PFSK-1 (cell line): ENCODE results near the gene GABPB1.

Source experiments
- FOXP2 ChIP-seq: optimal IDR thresholded peaks from 2 replicates; pipeline ENCODE3; 2011; ENCODE audit warnings: borderline replicate concordance, control low read depth, inconsistent platforms; ENCODE audit not compliant: insufficient read depth; ENCODE audit errors: extremely low read length, extremely low read depth
- POLR2AphosphoS5 ChIP-seq: IDR thresholded peaks from 2 replicates; pipeline ENCODE4 v1.6.1; 2012; ENCODE audit warnings: low read depth, mild to moderate bottlenecking, control low read depth, low read length, moderate library complexity
- SIN3A ChIP-seq: IDR thresholded peaks from 2 replicates; pipeline ENCODE4 v1.6.1; 2012; ENCODE audit warnings: mild to moderate bottlenecking, low read length, moderate library complexity, borderline replicate concordance; ENCODE audit not compliant: insufficient read depth
- TAF1 ChIP-seq: IDR thresholded peaks from 2 replicates; pipeline ENCODE4 v1.6.1; 2012; ENCODE audit warnings: low read length, control low read depth, borderline replicate concordance; ENCODE audit not compliant: insufficient read depth
- TF ChIP-seq, protein P1 (sequence below), 2 experiments: IDR thresholded peaks; 2 replicates each; pipeline versions ENCODE4 v1.6.1 to v1.8.0; 2011 to 2012; ENCODE audit warnings: low read depth in 2 of 2, low read length in 2 of 2, control low read depth in 1 of 2, inconsistent platforms in 1 of 2, mild to moderate bottlenecking in 1 of 2, moderate library complexity in 1 of 2; ENCODE audit not compliant: insufficient read depth in 1 of 2

Gene GABPB1

DNA sequence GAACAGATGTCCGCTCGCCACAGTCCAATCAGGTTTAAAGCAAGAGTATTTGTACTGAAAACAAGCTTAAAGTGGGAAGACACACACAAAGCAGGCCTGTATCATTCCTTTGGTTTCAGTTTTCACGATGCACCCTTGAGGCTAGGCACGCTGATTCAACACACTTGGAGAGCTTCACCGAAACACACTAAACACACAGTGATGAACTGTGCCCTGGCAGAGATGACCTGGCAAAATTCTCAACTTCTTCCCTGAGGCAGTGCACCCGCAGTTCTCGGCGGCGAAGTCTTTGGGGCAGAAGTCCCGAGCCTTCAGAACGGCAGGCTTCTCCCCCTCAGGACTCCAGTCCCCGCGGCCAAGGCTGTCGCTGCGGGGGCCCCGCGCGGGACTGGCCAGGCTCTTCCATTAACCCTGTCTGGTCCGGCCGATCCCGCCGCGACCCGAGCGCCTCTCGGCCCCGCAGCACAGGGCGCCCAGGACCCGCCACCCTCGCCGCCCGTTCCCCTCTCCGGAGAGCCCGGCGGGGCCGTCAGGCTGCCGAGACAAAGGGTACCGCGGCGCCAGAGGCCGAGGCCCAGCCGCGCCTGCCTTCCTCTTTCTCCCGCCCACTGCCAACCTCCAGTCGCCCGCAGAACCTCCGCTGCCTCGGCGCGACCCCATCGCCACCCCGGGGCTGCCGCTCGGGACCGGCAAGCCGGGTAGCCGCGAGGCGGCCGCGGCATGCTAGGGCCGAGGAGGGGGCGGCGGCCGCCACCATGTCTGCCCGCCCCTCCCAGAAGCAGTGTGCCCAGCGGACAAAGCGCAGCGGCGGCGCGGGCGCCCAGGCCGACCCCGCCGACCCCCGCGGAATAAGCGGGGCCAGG is 792 bp downstream of the GABPB1 start:
- TF ChIP-seq SIN3A (0 out of 2 replicates have a peak, but pooled peaks have one; percentile 46), FOXP2 (no peak), POLR2AphosphoS5 (peak; percentile 71; the same call in 1 of the 2 replicates)

DNA sequence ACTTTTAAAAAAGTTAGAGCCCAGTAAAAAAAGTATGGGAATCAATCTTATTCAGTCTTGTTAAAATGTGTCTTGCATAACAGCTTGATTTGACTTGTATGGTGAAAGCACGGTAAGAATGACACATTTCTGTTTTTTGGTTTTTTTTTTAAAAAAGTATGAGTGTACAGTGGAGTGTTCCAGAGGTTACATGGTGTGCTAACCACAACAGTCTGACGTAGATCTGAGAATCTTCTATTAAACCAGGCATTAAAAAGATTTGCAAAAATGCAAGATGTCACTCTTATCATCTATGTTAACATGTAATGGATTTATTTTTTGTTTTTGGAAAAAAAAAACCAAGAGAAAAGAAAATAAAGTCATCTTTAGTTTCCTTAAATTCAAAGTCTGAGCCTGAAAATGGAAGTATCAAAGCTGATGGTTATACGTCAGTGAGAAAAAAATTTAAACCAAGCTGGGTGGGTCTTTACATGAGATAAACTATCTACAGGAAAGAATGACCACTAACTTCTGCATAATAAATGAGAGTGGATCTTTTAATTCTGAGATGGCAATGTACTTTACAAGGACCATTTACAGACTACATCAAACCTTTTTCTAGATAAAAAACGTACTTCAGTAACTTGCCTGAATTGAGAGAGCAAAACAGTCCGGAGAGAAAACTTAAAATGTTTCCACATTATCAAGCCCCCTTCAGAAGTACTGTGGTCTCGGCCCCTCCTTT is 1.6 kb downstream of the GABPB1 start:
- TF ChIP-seq SIN3A (no peak), FOXP2 (no peak), POLR2AphosphoS5 (no peak), TAF1 (no peak)
- TF ChIP-seq, protein P1, sequence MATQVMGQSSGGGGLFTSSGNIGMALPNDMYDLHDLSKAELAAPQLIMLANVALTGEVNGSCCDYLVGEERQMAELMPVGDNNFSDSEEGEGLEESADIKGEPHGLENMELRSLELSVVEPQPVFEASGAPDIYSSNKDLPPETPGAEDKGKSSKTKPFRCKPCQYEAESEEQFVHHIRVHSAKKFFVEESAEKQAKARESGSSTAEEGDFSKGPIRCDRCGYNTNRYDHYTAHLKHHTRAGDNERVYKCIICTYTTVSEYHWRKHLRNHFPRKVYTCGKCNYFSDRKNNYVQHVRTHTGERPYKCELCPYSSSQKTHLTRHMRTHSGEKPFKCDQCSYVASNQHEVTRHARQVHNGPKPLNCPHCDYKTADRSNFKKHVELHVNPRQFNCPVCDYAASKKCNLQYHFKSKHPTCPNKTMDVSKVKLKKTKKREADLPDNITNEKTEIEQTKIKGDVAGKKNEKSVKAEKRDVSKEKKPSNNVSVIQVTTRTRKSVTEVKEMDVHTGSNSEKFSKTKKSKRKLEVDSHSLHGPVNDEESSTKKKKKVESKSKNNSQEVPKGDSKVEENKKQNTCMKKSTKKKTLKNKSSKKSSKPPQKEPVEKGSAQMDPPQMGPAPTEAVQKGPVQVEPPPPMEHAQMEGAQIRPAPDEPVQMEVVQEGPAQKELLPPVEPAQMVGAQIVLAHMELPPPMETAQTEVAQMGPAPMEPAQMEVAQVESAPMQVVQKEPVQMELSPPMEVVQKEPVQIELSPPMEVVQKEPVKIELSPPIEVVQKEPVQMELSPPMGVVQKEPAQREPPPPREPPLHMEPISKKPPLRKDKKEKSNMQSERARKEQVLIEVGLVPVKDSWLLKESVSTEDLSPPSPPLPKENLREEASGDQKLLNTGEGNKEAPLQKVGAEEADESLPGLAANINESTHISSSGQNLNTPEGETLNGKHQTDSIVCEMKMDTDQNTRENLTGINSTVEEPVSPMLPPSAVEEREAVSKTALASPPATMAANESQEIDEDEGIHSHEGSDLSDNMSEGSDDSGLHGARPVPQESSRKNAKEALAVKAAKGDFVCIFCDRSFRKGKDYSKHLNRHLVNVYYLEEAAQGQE (IDR thresholded peaks at IDR 0.05; ENCODE audit: insufficient read depth in 1 of 2, low read depth in 2 of 2, low read length in 2 of 2): no peak

DNA sequence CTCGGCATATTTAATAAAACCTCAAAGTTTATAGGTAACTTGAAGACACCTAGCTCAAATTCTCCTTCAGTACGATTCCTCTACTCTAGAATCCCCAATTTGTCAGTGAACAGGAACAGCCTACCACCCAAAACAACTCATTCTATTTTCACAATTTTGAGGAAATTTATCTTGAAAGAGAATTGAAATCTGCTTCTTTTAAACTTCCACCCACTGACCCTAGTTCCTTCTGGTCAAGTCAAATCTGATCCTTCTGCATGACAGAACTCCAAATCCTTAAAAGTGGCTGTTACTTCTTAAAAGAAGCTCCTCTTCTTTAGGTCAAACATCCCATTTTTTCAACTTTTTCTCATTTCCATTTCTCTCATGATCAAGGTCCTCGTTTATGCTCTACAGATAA is 4.4 kb downstream of the GABPB1 start:
- no peak for TF ChIP-seq POLR2AphosphoS5
- TF ChIP-seq, protein P1 (IDR thresholded peaks at IDR 0.05; ENCODE audit: insufficient read depth in 1 of 2, low read depth in 2 of 2, low read length in 2 of 2): no peak
- TF ChIP-seq FOXP2: no peak
- TF ChIP-seq SIN3A: no peak
- no peak for TF ChIP-seq TAF1

DNA sequence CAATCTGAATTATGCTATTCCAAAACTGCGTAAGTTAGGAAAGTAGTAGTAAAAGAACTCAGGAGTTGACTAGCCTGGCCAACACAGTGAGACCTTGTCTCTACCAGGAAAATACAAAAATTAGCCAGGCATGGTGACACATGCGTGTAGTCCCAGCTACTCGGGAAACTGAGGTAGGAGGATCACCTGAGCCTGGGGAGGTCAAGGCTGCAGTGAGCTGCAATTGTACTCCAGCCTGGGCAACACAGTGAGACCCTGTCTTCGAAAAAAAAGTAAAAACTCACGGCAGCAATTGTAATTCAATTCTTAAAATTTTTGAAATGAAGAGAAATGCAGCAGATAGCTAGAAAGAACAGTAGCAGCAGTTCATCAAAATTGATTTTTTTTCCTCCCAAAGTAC is 9.7 kb downstream of the GABPB1 start:
- TF ChIP-seq POLR2AphosphoS5 (no peak), FOXP2 (no peak), SIN3A (no peak), TAF1 (no peak)
- TF ChIP-seq, protein P1 (IDR thresholded peaks at IDR 0.05; ENCODE audit: insufficient read depth in 1 of 2, low read depth in 2 of 2, low read length in 2 of 2): no peak

DNA sequence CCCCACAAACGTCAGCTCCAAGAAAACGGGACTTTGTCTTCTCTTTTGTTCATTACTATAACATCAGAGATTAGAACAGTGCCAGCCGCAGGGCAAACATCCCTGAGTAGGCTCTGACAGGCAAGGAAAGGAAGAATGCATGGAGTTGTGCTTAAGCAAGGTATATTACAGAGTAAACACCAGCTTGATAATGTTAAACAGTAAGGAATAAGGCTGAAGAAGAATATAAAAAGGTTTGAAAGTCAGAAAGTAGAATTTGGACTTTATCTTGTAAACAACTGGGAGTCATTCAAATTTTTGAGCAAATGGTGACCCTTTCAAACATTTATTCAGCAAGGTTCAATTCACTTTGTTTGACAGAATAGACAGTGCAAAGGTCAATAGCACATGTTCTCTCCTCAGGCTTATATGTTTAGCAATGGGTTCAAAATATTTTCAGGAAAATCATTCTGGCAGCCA is 11.0 kb downstream of the GABPB1 start:
- TF ChIP-seq, protein P1 (IDR thresholded peaks at IDR 0.05; ENCODE audit: insufficient read depth in 1 of 2, low read depth in 2 of 2, low read length in 2 of 2): no peak
- TF ChIP-seq FOXP2 (no peak), POLR2AphosphoS5 (no peak), SIN3A (no peak), TAF1 (no peak)
